Activated CD4-positive, alpha-beta T cell treated with anti-CD3 and anti-CD28 coated beads for 24 hours (primary cell): ENCODE measurements around the gene ZP4.
"Not testable (repeated sequence)": the region's sequence is repeated elsewhere in the genome, so short reads cannot be mapped to it uniquely, and the experiment has no call there.

Experiments
- DNase-seq, 2 donors: peaks; one replicate each; pipeline ENCODE4 v3.0.0-alpha.2; 2020; ENCODE audit warnings: low read depth in 2 of 2

The ZP4 gene

GRCh38 chr1:237877631-237878030, 13.1 kb downstream of the ZP4 start:
- no peak for DNase-seq

DNA sequence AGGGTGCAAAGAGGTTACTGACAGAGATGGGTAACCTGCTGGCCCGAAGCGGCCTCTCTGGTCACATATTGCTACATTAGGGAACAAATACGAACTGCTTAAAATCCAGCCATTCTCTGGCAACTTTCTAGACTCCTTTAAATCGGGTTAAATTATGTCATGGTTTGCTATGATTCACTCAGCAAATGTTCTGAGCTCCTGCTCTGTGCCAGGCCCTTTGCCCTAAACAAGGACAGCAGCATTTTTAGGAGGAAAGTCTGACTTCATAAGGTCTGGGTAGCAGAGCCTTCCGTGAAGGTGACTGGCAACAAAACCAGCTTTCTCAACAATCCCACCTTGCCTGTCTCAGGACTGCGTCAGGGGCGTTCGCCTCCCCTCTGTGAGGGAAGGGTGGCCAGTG, 15.4 kb downstream of the ZP4 start:
- DNase-seq = no peak

GRCh38 chr1:237873487-237874211, 17.1 kb downstream of the ZP4 start:
- no peak for DNase-seq

- no peak for DNase-seq
These were observed 21.7 kb downstream of the ZP4 start for GRCh38 chr1:237868817-237869600.

DNA sequence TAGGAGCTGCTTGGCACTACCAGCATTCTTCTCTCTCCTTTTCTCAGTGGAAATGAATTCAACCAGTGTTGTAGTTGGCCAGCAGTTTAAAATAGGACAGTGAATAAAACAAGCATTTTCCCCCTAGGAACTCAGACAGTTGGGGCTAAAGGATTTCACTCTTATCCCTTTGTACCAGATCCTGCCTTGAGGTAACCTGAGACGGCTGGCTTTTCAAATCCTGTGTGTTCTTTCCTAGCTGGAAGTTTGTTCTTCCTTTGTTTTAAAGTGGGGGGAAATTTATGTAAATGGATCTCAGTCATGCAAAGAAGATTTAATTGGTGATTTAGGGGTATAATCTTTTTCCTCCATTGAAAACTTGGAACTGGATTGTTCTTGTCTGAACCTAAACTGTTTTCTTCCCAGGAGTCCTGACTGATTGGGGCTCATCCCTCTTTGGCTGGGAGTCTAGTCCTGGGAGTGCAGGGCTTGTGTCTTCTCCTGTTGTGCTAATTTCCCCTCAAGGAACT, 23.3 kb downstream of the ZP4 start:
- no peak for DNase-seq

DNA sequence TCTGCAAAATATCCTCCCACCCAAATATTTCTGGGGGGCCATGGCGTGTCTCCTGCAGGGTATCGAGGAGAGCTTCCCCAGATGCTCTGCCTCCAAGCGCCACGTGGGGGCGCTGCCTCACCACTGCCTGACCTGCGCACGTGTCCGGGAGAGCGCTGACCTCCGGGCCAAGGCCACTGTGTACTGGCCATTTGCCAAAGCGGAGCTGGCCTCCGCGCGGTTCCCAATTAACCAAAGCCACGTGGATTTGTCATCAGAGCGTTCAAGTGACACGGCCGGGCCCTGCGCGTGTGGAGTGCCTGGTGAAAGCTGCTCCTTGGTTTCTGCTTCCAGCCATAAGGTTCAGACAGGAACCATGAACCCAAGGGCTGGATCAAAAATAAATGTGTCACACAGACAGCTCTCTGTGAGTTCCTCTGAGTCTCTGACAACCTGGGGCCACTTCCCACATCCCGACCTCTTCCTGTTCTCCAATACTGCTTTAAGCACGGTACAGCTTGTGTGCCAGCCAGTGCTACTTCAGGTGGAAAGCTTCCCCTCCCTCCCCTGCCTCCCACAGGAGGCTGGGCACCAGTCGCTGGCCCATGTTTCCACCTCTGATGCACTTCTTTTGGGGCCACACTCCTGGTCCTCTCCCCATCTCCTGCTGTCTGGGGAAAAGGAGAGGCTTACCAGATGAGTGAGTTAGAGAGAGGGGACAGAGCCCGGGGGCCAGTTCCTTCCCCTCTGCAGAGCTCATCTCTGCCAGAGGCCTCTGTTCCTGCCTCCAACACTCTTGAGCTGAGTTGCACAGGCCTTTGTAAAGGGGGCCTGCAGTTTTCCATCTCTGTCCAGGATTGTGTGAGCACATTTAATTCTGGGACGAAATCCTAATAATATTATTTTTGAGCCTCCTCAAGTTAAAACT, 26.1 kb downstream of the ZP4 start:
- DNase-seq = no peak

DNA sequence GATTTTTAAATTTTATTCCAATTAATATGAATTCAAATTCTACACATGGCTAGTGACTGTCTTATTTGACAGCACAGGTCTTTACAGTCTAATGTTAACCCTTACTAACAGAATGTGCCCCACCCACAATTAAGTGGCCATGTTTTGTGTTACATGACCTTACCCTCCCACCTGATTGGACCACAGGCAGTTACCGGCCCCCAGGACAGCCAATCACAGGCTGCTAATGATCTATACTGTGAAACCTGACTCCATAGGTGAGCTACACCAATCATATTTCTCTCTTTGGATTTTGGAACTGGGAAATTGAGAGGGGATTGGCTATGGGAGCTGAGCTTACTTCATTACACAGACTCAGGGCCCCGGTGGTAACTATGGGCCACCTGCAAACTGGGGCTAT, 27.5 kb downstream of the ZP4 start:
- no peak for DNase-seq

DNA sequence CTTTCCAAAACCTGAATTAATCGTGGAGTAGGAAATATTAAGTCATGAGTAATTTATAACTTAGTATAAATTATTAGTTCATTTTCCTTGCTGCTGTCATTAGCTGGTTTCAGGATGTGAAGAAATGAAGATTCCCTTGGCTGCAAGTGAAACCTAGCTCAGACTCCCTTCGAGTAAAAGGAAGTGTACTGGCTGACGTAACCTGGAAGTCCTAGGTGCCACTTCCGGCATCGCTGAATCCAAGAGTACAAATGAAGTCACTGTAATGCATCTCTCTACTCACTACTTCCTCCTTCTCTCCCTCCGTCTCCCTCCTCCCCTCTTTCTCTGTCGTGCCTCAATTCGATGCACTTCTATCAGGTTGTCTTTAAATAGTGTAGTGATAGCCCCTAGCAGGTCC, 28.8 kb downstream of the ZP4 start:
- DNase-seq = no peak

DNA sequence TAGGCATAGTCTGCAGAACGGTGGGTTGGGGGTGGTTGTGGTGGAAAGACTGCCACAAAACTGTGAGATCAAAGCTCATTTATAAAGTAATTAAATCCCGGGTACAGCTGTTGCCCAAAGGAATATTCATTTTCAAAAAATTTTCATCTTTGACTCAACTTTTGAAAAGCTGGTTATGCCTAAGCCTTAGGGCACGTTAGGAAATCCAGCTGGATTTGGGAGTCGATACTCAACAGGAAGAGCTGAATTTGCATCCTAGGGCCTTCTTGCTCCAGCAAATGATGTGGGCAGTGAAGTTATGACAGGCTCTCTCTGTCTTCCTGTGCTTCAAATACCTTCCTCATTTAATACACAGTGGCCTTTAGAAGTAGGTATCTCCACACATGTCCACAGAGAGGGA, 31.7 kb downstream of the ZP4 start:
- DNase-seq = no peak

DNA sequence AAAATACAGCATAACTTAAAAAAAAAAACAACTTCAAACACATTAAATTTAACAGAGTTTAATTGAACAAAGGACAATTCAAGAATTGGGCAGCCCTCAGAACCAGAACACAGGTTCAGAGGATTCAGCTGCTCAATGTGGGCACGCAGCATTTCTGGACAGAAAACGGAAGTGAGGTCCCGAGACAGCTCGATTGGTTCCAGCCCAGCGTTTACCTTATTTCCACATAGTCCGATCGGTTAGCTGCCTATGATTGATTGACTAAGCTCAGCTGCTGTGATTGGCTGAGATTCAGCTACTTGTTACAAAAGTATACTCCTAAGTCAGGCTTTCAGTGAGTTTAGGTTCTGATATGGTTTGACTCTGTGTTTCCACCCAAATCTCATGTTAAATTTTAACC, 33.3 kb downstream of the ZP4 start:
- no peak for DNase-seq

- DNase-seq = no peak
These were observed 38.4 kb downstream of the ZP4 start for GRCh38 chr1:237852342-237852741.

DNA sequence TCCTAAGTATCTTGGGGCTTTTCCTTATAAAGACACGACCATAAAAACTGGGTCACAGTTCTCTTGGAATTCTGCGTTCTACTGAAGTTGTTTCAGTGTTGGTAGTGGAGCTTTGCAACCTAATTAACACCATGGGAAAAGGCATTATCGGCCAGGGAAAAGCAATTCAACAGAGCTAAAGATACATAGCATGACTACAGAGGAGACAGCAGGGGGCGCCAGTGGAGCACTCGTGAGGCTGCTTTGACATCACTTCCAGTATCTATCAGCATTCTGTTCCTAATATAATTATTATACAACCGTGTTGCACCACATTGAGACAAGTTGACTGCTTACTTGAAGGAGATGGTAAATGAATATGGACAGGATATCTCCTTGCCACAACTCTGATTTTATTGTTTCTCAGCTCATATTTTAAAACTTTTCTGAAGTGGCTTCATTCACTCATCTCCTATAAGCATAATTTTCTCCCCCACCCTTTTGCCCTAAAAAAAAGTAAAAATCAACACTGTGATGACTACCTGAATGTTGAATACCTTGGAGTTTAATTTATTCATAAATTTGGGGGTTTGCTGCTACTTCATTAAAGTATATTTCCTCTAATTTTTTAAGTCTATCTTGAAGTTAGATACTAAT, 39.4 kb downstream of the ZP4 start:
- no peak for DNase-seq

GRCh38 chr1:237843516-237843915, 47.2 kb downstream of the ZP4 start:
- DNase-seq = not testable (repeated sequence)

DNA sequence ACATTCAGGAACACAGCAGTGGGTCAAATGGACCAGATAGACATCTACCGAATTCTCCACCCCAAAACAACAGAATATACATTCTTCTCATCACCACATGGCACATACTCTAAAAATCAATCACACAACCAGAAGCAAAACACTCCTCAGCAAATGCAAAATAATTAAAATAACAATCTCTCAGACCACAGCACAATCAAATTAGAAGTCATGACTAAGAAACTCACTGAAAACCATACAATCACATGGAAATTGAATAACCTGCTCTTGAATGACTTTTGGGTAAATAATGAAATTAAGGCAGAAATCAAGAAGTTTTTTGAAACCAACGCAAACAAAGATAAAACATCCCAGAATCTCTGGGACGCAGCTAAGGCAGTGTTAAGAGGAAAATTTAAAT, 49.2 kb downstream of the ZP4 start:
- no peak for DNase-seq

DNA sequence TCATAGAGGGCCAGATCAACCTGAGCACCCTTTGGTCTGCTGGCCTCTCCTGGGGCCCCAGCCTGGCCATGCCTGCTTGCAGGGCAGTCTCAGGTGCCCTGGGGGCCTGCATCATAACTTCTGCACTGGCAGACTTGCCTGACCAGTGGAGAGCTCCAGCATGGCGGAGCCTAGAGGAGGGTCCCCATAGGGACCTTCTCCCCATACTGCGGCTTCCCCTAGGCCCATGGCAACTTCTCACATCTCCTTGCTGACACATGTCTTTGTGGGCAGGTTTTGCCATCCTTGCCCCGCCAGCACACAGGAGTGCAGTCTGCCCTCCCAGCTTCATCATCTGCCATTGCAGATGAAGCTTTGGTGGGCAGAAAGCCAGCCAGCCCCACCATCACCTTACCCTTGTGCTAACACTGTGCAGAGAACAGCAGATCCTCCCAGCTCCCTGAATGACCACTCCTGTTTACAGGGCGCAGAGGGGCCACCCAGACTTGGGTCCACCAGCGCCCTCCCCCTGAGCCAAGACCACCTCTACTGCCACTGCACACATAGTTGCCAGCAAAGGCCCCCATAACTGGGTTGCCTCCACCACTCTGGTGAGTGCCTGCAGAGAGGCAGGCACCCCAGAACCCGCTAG, 51.7 kb downstream of the ZP4 start:
- DNase-seq = no peak

DNA sequence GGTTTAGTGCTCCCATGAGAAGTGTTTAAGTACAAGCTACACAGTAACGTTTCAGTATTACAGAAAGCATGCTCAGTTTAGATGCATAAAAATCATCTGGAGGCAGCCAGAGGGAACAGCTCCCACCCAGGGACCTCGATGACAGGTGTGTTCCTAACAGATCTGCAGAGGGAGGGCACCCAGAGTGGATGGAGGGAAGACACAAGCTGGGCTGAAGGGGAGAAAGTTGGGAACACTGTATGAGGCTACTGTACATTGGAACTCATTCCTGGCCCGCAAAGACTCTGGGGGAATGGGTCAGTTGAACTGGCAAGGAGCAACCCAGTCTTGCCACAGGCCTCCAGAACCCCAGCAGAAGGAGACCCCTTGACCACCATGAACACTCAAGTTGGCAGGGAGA, 52.4 kb downstream of the ZP4 start:
- DNase-seq = no peak

- DNase-seq = no peak
These were observed 56.3 kb downstream of the ZP4 start for GRCh38 chr1:237834461-237834860.

GRCh38 chr1:237834048-237834447, 56.7 kb downstream of the ZP4 start:
- DNase-seq = no peak

GRCh38 chr1:237832858-237833257, 57.9 kb downstream of the ZP4 start:
- no peak for DNase-seq
